Natural killer cell treated with Interleukin-12 subunit alpha and Interleukin-12 subunit beta and Interleukin-15 and Interleukin-18, amount 100 ng/mL, for 72 hours (primary cell): ENCODE results near the gene YPEL3. TPM values are rescaled to one million over a fixed set of nuclear protein-coding genes. Genes with fewer than 3 reads are reported as not detected.
A peak's percentile ranks its signal among the peaks of the same experiment; 100 is the strongest.

Experiments used
- ATAC-seq, 2 donors: fragments of 150-1000 bp; cut with Tn5 transposase in 1 of 2; sonication (Bioruptor Pico), chemical (Tn5 transposase) in 1 of 2; 2 replicates each; pipeline ENCODE4 v1.10.0; 2021
- DNase-seq: peaks from one replicate; pipeline ENCODE4 v3.0.0; 2022; ENCODE audit warnings: low spot score
- H3K27ac Mint-ChIP-seq, 2 donors: 1 replicate in 1 of 2; 2 replicates in 1 of 2; pipeline ENCODE4 v1.8.0; 2022; ENCODE audit warnings: mixed read lengths in 2 of 2, mild to moderate bottlenecking in 1 of 2, moderate library complexity in 1 of 2
- H3K27me3 Mint-ChIP-seq, 2 donors: 1 replicate in 1 of 2; 2 replicates in 1 of 2; pipeline ENCODE4 v1.8.0; 2022; ENCODE audit warnings: mixed read lengths in 2 of 2
- H3K36me3 Mint-ChIP-seq: one replicate; pipeline ENCODE4 v1.8.0; 2022; ENCODE audit warnings: mixed read lengths
- H3K4me1 Mint-ChIP-seq, 2 donors: 1 replicate in 1 of 2; 2 replicates in 1 of 2; pipeline ENCODE4 v1.8.0; 2022; ENCODE audit warnings: low read depth in 2 of 2, mixed read lengths in 2 of 2, mild to moderate bottlenecking in 1 of 2
- H3K4me3 Mint-ChIP-seq: one replicate; pipeline ENCODE4 v1.8.0; 2022; ENCODE audit warnings: mixed read lengths
- H3K9me3 Mint-ChIP-seq: 2 replicates; pipeline ENCODE4 v1.8.0; 2022; ENCODE audit warnings: mixed read lengths
- total RNA-seq, 2 donors: library from RNA; stranded (reverse); gene quantifications; one replicate each; pipeline ENCODE4 v1.2.3, GENCODE V29; 2022

The YPEL3 gene
- total RNA-seq, 2 donors from 2014 or later: 21.1 to 25.8 TPM

DNA sequence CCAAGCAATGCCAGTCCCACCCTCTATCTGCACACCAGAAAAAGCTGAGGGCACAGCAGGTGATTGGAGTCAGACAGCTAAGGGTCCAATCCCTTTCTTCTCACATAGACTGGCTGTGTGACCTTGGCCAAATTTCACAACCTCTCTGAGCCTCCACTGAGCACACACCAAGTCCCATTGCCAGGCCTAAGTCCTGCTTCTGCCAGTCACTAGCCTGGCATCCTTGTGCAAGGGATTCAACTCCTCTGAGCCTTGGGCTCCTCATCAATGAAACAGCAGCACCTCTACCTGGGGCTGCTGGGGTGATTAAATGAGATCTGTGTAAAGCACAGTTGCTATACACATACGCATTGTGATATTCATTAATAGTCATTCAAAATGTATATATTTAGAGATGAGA, 49.4 kb downstream of the YPEL3 start:
- no peak for DNase-seq
- peak in 1 of 2 donors; percentile 43 for ATAC-seq
- H3K4me1 Mint-ChIP-seq: peaks cover 11 to 15% of the 10 kb centered on the region in 2 donors
- H3K36me3 Mint-ChIP-seq: no peaks in the 10 kb centered on the region
- no peak overlapping the region for H3K4me3 Mint-ChIP-seq
- H3K27ac Mint-ChIP-seq: no peak overlapping the region
- H3K9me3 Mint-ChIP-seq: no peaks in the 10 kb centered on the region
- H3K27me3 Mint-ChIP-seq: no peaks in the 10 kb centered on the region

DNA sequence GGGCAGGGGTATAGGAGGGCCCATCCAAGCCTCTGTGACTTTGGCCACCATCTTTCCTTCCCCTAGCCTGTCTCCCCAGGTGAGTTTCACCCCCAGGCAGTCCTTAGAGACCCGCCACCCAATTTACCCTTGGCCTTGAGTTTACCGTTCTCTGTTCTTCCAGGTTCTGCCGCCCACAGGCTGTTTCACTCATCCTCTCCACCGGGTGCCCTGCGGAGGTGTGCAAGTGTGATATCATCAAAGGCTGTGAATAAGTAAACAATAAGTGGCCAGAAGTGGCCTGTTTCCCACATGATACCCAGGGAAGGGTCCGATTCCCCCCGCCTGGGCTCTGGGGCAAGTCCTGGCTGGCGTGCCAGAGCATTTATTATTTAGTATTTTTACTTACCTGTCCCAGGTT, 49.8 kb downstream of the YPEL3 start:
- no peaks in the 10 kb centered on the region for H3K27me3 Mint-ChIP-seq
- no peaks in the 10 kb centered on the region for H3K36me3 Mint-ChIP-seq
- DNase-seq (no peak), ATAC-seq (peak in 1 of 2 donors; percentile 33)
- H3K4me3 Mint-ChIP-seq: no peak overlapping the region
- no peak overlapping the region for H3K27ac Mint-ChIP-seq
- H3K4me1 Mint-ChIP-seq: peaks cover 9 to 13% of the 10 kb centered on the region in 2 donors
- H3K9me3 Mint-ChIP-seq: no peaks in the 10 kb centered on the region

Other genes starting within 250 kb of the YPEL3 start
- 10 to 100 TPM; 60.1 to 62.9 TPM for gene CDIPT, start 233.0 kb downstream of the YPEL3 start, total RNA-seq
- gene SEZ6L2, start 196.7 kb downstream of the YPEL3 start, total RNA-seq: not detected
- gene ASPHD1, start 195.7 kb downstream of the YPEL3 start, total RNA-seq: 1 to 10 TPM in 1 of 2 donors, not detected in 1; 1.3 TPM
- gene KCTD13, start 170.0 kb downstream of the YPEL3 start, total RNA-seq: 10 to 100 TPM; 53.6 to 92.7 TPM
- gene TMEM219, start 134.1 kb downstream of the YPEL3 start, total RNA-seq: 10 to 100 TPM; 44.3 to 51.6 TPM
- 10 to 100 TPM; 39.6 to 66.8 TPM for gene TAOK2, start 122.3 kb downstream of the YPEL3 start, total RNA-seq
- 10 to 100 TPM; 30.0 to 40.8 TPM for gene HIRIP3, start 100.6 kb downstream of the YPEL3 start, total RNA-seq
- gene INO80E, start 100.0 kb downstream of the YPEL3 start, total RNA-seq: 100 to 1,000 TPM; 101 to 133 TPM
- gene DOC2A, start 85.2 kb downstream of the YPEL3 start, total RNA-seq: not detected
- gene C16orf92, start 73.0 kb downstream of the YPEL3 start, total RNA-seq: not detected
- 1 to 10 TPM; 1.4 to 5.3 TPM for gene TLCD3B, start 64.9 kb downstream of the YPEL3 start, total RNA-seq
- gene ALDOA, start 30.5 kb downstream of the YPEL3 start, total RNA-seq: 1,000 to 10,000 TPM; 1,789 to 1,983 TPM
- 100 to 1,000 TPM; 144 to 148 TPM for gene PPP4C, start 20.2 kb downstream of the YPEL3 start, total RNA-seq
- under 1 TPM; 0.29 to 0.78 TPM for gene TBX6, start 4.3 kb downstream of the YPEL3 start, total RNA-seq
- gene GDPD3, start 17.3 kb upstream of the YPEL3 start, total RNA-seq: 1 to 10 TPM; 1.6 to 5.6 TPM
- 10 to 100 TPM; 34.3 to 35.9 TPM for gene MAPK3, start 27.0 kb upstream of the YPEL3 start, total RNA-seq
- gene CORO1A, start 87.4 kb upstream of the YPEL3 start, total RNA-seq: 1,000 to 10,000 TPM in 1 of 2 donors, 100 to 1,000 TPM in 1; 987 to 1,615 TPM
- gene BOLA2B, start 97.5 kb upstream of the YPEL3 start, total RNA-seq: 100 to 1,000 TPM; 206 to 410 TPM
- 100 to 1,000 TPM in 1 of 2 donors, 10 to 100 TPM in 1; 48.6 to 169 TPM for gene SLX1A, start 97.7 kb upstream of the YPEL3 start, total RNA-seq
- 10 to 100 TPM; 19.1 to 46.7 TPM for gene SULT1A3, start 103.0 kb upstream of the YPEL3 start, total RNA-seq
- gene NPIPB13, start 152.3 kb upstream of the YPEL3 start, total RNA-seq: 10 to 100 TPM; 38.2 to 50.6 TPM